ENCODE results near the gene SMAD7.

SMAD7 gene

GRCh38 chr18:48957136-48957535 is 6.4 kb upstream of the SMAD7 start:
- H3K4me1 ChIP-seq (ENCODE audit: insufficient read depth, insufficient read length), result no peaks in the 10 kb centered on the region
- H3K4me3 ChIP-seq (ENCODE audit: insufficient read length, low read depth), result no peak overlapping the region
- H3K36me3 ChIP-seq (ENCODE audit: insufficient read depth, insufficient read length, low read length), result no peaks in the 10 kb centered on the region
- H3K27me3 ChIP-seq (ENCODE audit: insufficient read depth, insufficient read length), result peaks cover 12% of the 10 kb centered on the region
- DNase-seq (ENCODE audit: low read depth, low spot score), result no peak
- no peak overlapping the region for H3K9ac ChIP-seq (ENCODE audit: insufficient read length, low read depth)
- H3K9me3 ChIP-seq (ENCODE audit: insufficient read depth, low read length), result no peaks in the 10 kb centered on the region
- TF ChIP-seq SUZ12 (IDR thresholded peaks at IDR 0.05; ENCODE audit: extremely low read depth, insufficient read depth, insufficient read length) (no peak), YY1 (IDR thresholded peaks at IDR 0.05; ENCODE audit: insufficient read depth, insufficient read length) (no peak), ZNF274 (IDR thresholded peaks at IDR 0.05; ENCODE audit: low read depth, low read length) (no peak)

GRCh38 chr18:48956356-48956755 is 5.6 kb upstream of the SMAD7 start:
- DNase-seq (ENCODE audit: low read depth, low spot score), result no peak
- Histone ChIP-seq H3K9ac (ENCODE audit: insufficient read length, low read depth) (no peak overlapping the region), H3K27me3 (ENCODE audit: insufficient read depth, insufficient read length) (peaks cover 12% of the 10 kb centered on the region), H3K36me3 (ENCODE audit: insufficient read depth, insufficient read length, low read length) (no peaks in the 10 kb centered on the region), H3K9me3 (ENCODE audit: insufficient read depth, low read length) (no peaks in the 10 kb centered on the region), H3K4me1 (ENCODE audit: insufficient read depth, insufficient read length) (no peaks in the 10 kb centered on the region), H3K4me3 (ENCODE audit: insufficient read length, low read depth) (no peak overlapping the region)
- TF ChIP-seq SUZ12 (IDR thresholded peaks at IDR 0.05; ENCODE audit: extremely low read depth, insufficient read depth, insufficient read length) (no peak), YY1 (IDR thresholded peaks at IDR 0.05; ENCODE audit: insufficient read depth, insufficient read length) (no peak), ZNF274 (IDR thresholded peaks at IDR 0.05; ENCODE audit: low read depth, low read length) (no peak)

- H3K4me3 ChIP-seq (ENCODE audit: insufficient read length, low read depth), result no peak overlapping the region
- TF ChIP-seq SUZ12 (IDR thresholded peaks at IDR 0.05; ENCODE audit: extremely low read depth, insufficient read depth, insufficient read length) (no peak), YY1 (IDR thresholded peaks at IDR 0.05; ENCODE audit: insufficient read depth, insufficient read length) (no peak), ZNF274 (IDR thresholded peaks at IDR 0.05; ENCODE audit: low read depth, low read length) (no peak)
- no peaks in the 10 kb centered on the region for H3K36me3 ChIP-seq (ENCODE audit: insufficient read depth, insufficient read length, low read length)
- H3K27me3 ChIP-seq (ENCODE audit: insufficient read depth, insufficient read length), result peaks cover 12% of the 10 kb centered on the region
- H3K9me3 ChIP-seq (ENCODE audit: insufficient read depth, low read length), result no peaks in the 10 kb centered on the region
- H3K4me1 ChIP-seq (ENCODE audit: insufficient read depth, insufficient read length), result no peaks in the 10 kb centered on the region
- no peak for DNase-seq (ENCODE audit: low read depth, low spot score)
- no peak overlapping the region for H3K9ac ChIP-seq (ENCODE audit: insufficient read length, low read depth)
These were observed 5.1 kb upstream of the SMAD7 start for GRCh38 chr18:48955830-48956261.

GRCh38 chr18:48954886-48955819 is 4.4 kb upstream of the SMAD7 start:
- no peak overlapping the region for H3K4me3 ChIP-seq (ENCODE audit: insufficient read length, low read depth)
- H3K4me1 ChIP-seq (ENCODE audit: insufficient read depth, insufficient read length), result no peaks in the 10 kb centered on the region
- peaks cover 2% of the 10 kb centered on the region for H3K36me3 ChIP-seq (ENCODE audit: insufficient read depth, insufficient read length, low read length)
- no peak for DNase-seq (ENCODE audit: low read depth, low spot score)
- TF ChIP-seq SUZ12 (IDR thresholded peaks at IDR 0.05; ENCODE audit: extremely low read depth, insufficient read depth, insufficient read length), result no peak
- TF ChIP-seq YY1 (IDR thresholded peaks at IDR 0.05; ENCODE audit: insufficient read depth, insufficient read length), result no peak
- no peak for TF ChIP-seq ZNF274 (IDR thresholded peaks at IDR 0.05; ENCODE audit: low read depth, low read length)
- H3K27me3 ChIP-seq (ENCODE audit: insufficient read depth, insufficient read length), result peaks cover 12% of the 10 kb centered on the region
- H3K9me3 ChIP-seq (ENCODE audit: insufficient read depth, low read length), result no peaks in the 10 kb centered on the region
- peak overlapping the region; percentile 32 for H3K9ac ChIP-seq (ENCODE audit: insufficient read length, low read depth)

GRCh38 chr18:48953104-48953706 is 2.4 kb upstream of the SMAD7 start:
- no peaks in the 10 kb centered on the region for H3K4me1 ChIP-seq (ENCODE audit: insufficient read depth, insufficient read length)
- H3K4me3 ChIP-seq (ENCODE audit: insufficient read length, low read depth), result peak overlapping the region; percentile 48
- no peak for DNase-seq (ENCODE audit: low read depth, low spot score)
- H3K9ac ChIP-seq (ENCODE audit: insufficient read length, low read depth), result peak overlapping the region; percentile 75
- H3K36me3 ChIP-seq (ENCODE audit: insufficient read depth, insufficient read length, low read length), result peaks cover 21% of the 10 kb centered on the region
- peaks cover 12% of the 10 kb centered on the region for H3K27me3 ChIP-seq (ENCODE audit: insufficient read depth, insufficient read length)
- no peak for TF ChIP-seq SUZ12 (IDR thresholded peaks at IDR 0.05; ENCODE audit: extremely low read depth, insufficient read depth, insufficient read length)
- TF ChIP-seq ZNF274 (IDR thresholded peaks at IDR 0.05; ENCODE audit: low read depth, low read length), result no peak
- TF ChIP-seq YY1 (IDR thresholded peaks at IDR 0.05; ENCODE audit: insufficient read depth, insufficient read length), result no peak
- no peaks in the 10 kb centered on the region for H3K9me3 ChIP-seq (ENCODE audit: insufficient read depth, low read length)

GRCh38 chr18:48952287-48953103 is 1.7 kb upstream of the SMAD7 start:
- peak overlapping the region; percentile 75 for H3K9ac ChIP-seq (ENCODE audit: insufficient read length, low read depth)
- peaks cover 8% of the 10 kb centered on the region for H3K27me3 ChIP-seq (ENCODE audit: insufficient read depth, insufficient read length)
- TF ChIP-seq ZNF274 (IDR thresholded peaks at IDR 0.05; ENCODE audit: low read depth, low read length) (no peak), YY1 (IDR thresholded peaks at IDR 0.05; ENCODE audit: insufficient read depth, insufficient read length) (no peak), SUZ12 (IDR thresholded peaks at IDR 0.05; ENCODE audit: extremely low read depth, insufficient read depth, insufficient read length) (no peak)
- H3K4me1 ChIP-seq (ENCODE audit: insufficient read depth, insufficient read length), result no peaks in the 10 kb centered on the region
- peaks cover 29% of the 10 kb centered on the region for H3K36me3 ChIP-seq (ENCODE audit: insufficient read depth, insufficient read length, low read length)
- DNase-seq (ENCODE audit: low read depth, low spot score), result no peak
- peak overlapping the region; percentile 48 for H3K4me3 ChIP-seq (ENCODE audit: insufficient read length, low read depth)
- H3K9me3 ChIP-seq (ENCODE audit: insufficient read depth, low read length), result no peaks in the 10 kb centered on the region
